Large intestine (tissue), 3 donors: ENCODE data around the gene RANBP9. TPM values are rescaled to one million over a fixed set of nuclear protein-coding genes. Genes with fewer than 3 reads are reported as not detected.

Source experiments
- DNase-seq, 2 donors: peaks; one replicate each; pipeline versions ENCODE4 v3.0.0 to v3.0.0-alpha.2; 2013
- H3K27ac ChIP-seq: one replicate; pipeline ENCODE4 v1.5.1; 2013; ENCODE audit warnings: low read length
- H3K27me3 ChIP-seq: 2 replicates; pipeline ENCODE4 v1.6.1; 2013; ENCODE audit warnings: low read length; ENCODE audit not compliant: control insufficient read depth, insufficient read depth
- H3K36me3 ChIP-seq: 2 replicates; pipeline ENCODE4 v1.6.1; 2013; ENCODE audit warnings: low read length; ENCODE audit not compliant: control insufficient read depth, insufficient read depth
- H3K4me1 ChIP-seq: one replicate; pipeline ENCODE4 v1.6.1; 2013; ENCODE audit warnings: low read length; ENCODE audit not compliant: control insufficient read depth, insufficient read depth
- H3K4me3 ChIP-seq: one replicate; pipeline ENCODE4 v1.5.1; 2013; ENCODE audit warnings: low read length
- H3K9me3 ChIP-seq: one replicate; pipeline ENCODE4 v1.6.1; 2013; ENCODE audit warnings: mild to moderate bottlenecking, low read depth, low read length, moderate library complexity; ENCODE audit not compliant: control insufficient read depth
- WGBS: methylation state at CpG from one replicate; pipeline ENCODE4 v1.1.5; 2013; ENCODE audit warnings: low lambda C conversion rate; ENCODE audit not compliant: insufficient coverage; 5-methylcytosine and 5-hydroxymethylcytosine counted together
- polyA plus RNA-seq: library from polyadenylated mRNA; unstranded; fragments of 120-200 nt; gene quantifications from one replicate; pipeline ENCODE4 v1.2.1, GENCODE V29; 2013

Gene RANBP9
- polyA plus RNA-seq, 1 donor = 27.8 TPM

- Histone ChIP-seq H3K27ac (no peak overlapping the region), H3K4me3 (no peak overlapping the region), H3K9me3 (peaks cover 8% of the 10 kb centered on the region), H3K27me3 (no peaks in the 10 kb centered on the region), H3K36me3 (peaks cover 3% of the 10 kb centered on the region), H3K4me1 (no peaks in the 10 kb centered on the region)
- no peak for DNase-seq
- 100% methylated on average over 6 of the region's 6 CpGs for WGBS
Observed at GRCh38 chr6:13680448-13680968, 31.1 kb downstream of the RANBP9 start.

DNA sequence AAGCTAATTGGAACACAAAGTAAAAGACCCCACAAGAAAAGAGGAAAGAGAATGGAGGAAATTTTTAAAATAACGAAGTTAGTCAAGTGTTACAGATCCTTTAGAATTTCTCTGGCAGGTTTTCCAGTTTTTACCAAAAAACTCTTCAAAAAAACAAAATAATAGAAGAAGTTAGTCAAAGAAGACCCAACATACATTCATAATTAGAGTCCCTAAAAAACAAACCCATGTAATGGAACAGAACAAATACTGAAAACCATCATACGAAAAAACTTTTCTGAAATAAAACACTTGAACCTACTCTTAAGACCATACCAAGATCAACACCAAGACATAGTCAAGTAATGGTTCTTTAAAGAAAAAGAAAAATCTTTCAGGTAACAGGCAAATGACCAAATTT, 31.6 kb downstream of the RANBP9 start:
- no peak overlapping the region for H3K4me3 ChIP-seq
- H3K27ac ChIP-seq = no peak overlapping the region
- WGBS = 100% methylated on average over 2 of the region's 2 CpGs
- H3K27me3 ChIP-seq = no peaks in the 10 kb centered on the region
- no peaks in the 10 kb centered on the region for H3K4me1 ChIP-seq
- H3K36me3 ChIP-seq = peaks cover 3% of the 10 kb centered on the region
- no peak for DNase-seq
- H3K9me3 ChIP-seq = peaks cover 8% of the 10 kb centered on the region

DNA sequence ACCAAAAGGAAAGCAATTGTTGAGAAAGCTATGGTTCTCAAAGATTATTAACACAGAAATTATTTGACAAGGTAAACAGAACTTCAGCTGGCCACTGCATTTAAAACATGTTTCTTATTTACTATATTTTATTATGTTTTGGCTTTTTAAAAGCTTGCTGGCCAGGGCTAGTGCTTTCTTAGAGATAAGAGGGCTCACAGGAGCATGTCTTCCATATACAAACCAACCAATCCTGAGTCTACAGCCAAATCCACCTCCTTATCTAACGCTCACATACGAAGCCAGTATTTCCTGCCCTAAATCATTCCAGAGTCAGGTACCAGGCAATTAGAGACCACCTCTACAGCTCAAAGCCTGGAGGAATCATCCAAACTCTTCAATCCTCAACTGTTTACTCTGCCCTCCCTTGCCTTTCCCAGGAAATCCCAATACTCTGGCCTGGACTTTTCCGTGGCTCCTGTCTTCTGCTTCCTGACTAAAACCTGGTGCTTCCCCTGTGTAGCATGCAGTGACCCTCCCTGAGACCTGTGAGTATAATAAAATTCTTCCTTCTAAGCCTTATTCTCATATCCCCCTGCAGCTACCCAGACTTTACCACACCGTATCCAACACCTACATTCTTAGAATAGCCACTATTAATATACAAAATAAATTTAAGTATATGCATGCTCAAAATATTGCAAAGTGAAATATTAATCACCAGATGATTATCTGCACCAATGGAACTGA, 33.2 kb downstream of the RANBP9 start:
- Histone ChIP-seq H3K9me3 (peaks cover 8% of the 10 kb centered on the region), H3K27me3 (no peaks in the 10 kb centered on the region), H3K27ac (no peak overlapping the region), H3K4me1 (no peaks in the 10 kb centered on the region), H3K4me3 (no peak overlapping the region), H3K36me3 (peaks cover 3% of the 10 kb centered on the region)
- DNase-seq = no peak
- 67% methylated on average over 1 of the region's 4 CpGs for WGBS

- H3K27ac ChIP-seq = no peak overlapping the region
- H3K9me3 ChIP-seq = peaks cover 8% of the 10 kb centered on the region
Observed at GRCh38 chr6:13677878-13678254, 33.8 kb downstream of the RANBP9 start.

DNA sequence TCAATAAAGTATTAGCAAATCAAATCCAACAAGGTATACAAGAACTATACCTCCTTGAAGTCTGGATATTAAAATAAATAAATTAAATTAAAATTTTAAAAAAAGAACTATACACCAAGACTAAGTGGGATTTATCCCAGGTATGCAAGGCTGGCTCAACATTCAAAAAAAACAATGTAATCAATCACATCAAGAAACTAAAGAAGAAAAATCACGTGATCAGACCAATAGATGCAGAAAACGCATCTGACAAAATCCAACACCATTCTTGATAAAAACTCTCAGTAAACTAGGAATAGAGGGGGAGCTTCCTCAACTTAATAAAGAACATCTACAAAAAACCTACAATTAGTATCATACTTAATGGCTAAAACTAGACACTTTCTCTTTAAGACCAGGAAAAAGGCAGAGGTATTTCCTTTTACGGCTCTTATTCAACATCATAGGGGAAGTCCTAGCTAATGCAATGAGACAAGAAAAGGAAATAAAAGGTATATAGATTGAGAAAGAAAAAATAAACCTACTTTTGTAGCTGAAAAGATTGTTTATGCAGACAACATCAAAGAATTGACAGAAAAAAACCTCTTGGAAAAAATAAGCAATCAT, 35.0 kb downstream of the RANBP9 start:
- Histone ChIP-seq H3K27me3 (no peaks in the 10 kb centered on the region), H3K9me3 (peaks cover 8% of the 10 kb centered on the region), H3K27ac (no peak overlapping the region), H3K36me3 (peaks cover 3% of the 10 kb centered on the region), H3K4me3 (no peak overlapping the region), H3K4me1 (no peaks in the 10 kb centered on the region)
- no peak for DNase-seq
- no CpG with 5 or more reads among the region's 3 CpGs for WGBS

More at GRCh38 chr6:13677878-13678254, 33.8 kb downstream of the RANBP9 start:
- Histone ChIP-seq H3K36me3 (peaks cover 3% of the 10 kb centered on the region), H3K27me3 (no peaks in the 10 kb centered on the region), H3K4me3 (no peak overlapping the region), H3K4me1 (no peaks in the 10 kb centered on the region)
- 80% methylated on average over 1 of the region's 3 CpGs for WGBS
- no peak for DNase-seq

GRCh38 chr6:13674533-13675190, 37.0 kb downstream of the RANBP9 start:
- H3K27ac ChIP-seq = no peak overlapping the region
- H3K36me3 ChIP-seq = no peaks in the 10 kb centered on the region
- peaks cover 8% of the 10 kb centered on the region for H3K9me3 ChIP-seq
- WGBS = no CpG with 5 or more reads among the region's 2 CpGs
- DNase-seq = no peak
- no peak overlapping the region for H3K4me3 ChIP-seq
- no peaks in the 10 kb centered on the region for H3K4me1 ChIP-seq
- no peaks in the 10 kb centered on the region for H3K27me3 ChIP-seq

DNA sequence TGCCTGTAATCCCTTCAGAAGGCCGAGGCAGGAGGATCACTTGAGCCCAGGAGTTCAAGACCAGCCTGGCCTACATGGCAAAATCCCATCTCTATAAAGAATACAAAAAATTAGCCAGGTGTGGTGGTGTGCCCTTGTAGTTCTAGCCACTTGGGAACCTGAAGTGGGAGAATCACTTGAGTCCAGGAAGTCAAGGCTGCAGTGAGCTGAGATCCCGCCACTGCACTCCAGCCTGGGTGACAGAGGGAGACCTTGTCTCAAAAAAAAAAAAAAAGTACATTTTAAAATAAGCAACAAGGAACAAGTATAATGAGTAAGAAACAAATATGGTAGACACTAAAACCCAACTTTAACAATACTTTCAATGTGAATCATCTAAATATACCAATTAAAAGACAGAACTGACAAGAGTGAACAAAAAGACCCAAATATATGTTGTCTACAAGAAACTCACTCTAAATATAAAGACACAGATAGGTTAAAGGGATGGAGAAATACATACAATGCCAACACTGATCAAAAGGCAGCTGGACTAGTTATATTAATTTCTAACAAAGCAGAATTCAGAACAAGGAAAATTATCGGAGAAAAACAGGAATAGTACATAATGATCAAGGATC, 37.7 kb downstream of the RANBP9 start:
- H3K27me3 ChIP-seq = no peaks in the 10 kb centered on the region
- no CpG with 5 or more reads among the region's 3 CpGs for WGBS
- peaks cover 8% of the 10 kb centered on the region for H3K9me3 ChIP-seq
- H3K36me3 ChIP-seq = no peaks in the 10 kb centered on the region
- no peaks in the 10 kb centered on the region for H3K4me1 ChIP-seq
- no peak for DNase-seq
- no peak overlapping the region for H3K4me3 ChIP-seq
- no peak overlapping the region for H3K27ac ChIP-seq

GRCh38 chr6:13673368-13673767, 38.3 kb downstream of the RANBP9 start:
- no peaks in the 10 kb centered on the region for H3K27me3 ChIP-seq
- H3K4me3 ChIP-seq = no peak overlapping the region
- no peak overlapping the region for H3K27ac ChIP-seq
- no peaks in the 10 kb centered on the region for H3K4me1 ChIP-seq
- peaks cover 8% of the 10 kb centered on the region for H3K9me3 ChIP-seq
- H3K36me3 ChIP-seq = no peaks in the 10 kb centered on the region
- WGBS = 90% methylated on average over 1 of the region's 1 CpG
- DNase-seq = no peak

DNA sequence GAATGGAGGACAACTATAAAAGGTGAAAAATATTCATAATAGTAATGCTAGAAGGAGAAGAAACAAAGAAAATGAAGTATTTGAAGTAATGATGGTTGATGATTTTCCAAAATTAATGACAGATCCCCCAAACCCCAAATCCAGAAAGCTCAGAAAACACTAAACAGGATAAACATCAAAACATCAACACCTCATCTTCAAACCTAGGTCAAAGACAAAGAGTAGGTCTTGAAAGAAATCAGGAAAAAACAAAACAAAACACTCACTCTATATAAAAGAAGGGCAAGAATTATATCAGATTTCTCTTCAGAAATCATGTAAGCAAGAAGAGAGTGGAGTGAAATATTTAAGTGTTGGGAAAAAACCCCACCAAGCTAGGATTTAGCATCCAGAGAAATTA, 38.7 kb downstream of the RANBP9 start:
- Histone ChIP-seq H3K27me3 (no peaks in the 10 kb centered on the region), H3K4me1 (no peaks in the 10 kb centered on the region), H3K4me3 (no peak overlapping the region), H3K9me3 (peaks cover 8% of the 10 kb centered on the region), H3K36me3 (no peaks in the 10 kb centered on the region), H3K27ac (no peak overlapping the region)
- no peak for DNase-seq

DNA sequence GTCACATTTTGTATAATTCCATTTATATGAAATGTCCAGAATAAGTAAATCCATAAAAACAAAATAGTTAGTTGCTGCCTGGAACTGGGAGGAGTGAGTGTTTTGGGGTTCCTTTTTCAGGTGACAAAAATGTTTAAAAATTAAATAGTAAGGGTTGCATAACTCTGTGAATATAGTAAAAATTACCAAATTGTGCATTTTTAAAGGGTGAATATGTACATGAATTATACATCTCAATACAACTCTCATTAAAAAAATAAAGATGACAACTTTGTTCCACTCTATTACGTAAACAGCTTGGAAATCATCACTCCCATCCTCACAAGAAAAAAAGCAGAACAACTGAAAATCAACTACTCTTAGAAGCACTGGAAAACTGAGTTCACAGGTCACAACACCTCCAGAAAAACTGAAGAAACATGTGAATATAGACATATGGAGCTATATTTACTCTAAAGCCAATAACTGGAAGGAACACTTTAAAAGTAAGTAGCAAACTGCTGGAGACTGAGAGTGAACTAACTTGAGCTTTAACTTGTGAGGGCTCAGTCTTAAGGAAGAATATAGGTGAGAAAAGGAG, 40.0 kb downstream of the RANBP9 start:
- Histone ChIP-seq H3K9me3 (no peaks in the 10 kb centered on the region), H3K27ac (no peak overlapping the region), H3K4me1 (no peaks in the 10 kb centered on the region), H3K27me3 (no peaks in the 10 kb centered on the region), H3K4me3 (no peak overlapping the region), H3K36me3 (no peaks in the 10 kb centered on the region)
- no peak for DNase-seq
- WGBS = 86% methylated on average over 1 of the region's 1 CpG
